ENCODE results near the gene PPM1N.

- TF ChIP-seq CTCF (IDR thresholded peaks at IDR 0.05): no peak
- no peak for TF ChIP-seq POLR2A (IDR thresholded peaks at IDR 0.05)
- no peak for TF ChIP-seq POLR2AphosphoS5 (IDR thresholded peaks at IDR 0.05)
Measured at GRCh38 chr19:45542234-45542668, 44.0 kb downstream of the PPM1N start.

Measured in stomach (tissue), 4 donors.